NCI-H1105 treated with DMSO at 0.1 percent for 48 hours (cell line): ENCODE data around the gene SMARCA2.

Experiments used
- DNase-seq: peaks from one replicate; lab custom pipeline; 2025; lab: John Stamatoyannopoulos, UW

Gene SMARCA2

DNA sequence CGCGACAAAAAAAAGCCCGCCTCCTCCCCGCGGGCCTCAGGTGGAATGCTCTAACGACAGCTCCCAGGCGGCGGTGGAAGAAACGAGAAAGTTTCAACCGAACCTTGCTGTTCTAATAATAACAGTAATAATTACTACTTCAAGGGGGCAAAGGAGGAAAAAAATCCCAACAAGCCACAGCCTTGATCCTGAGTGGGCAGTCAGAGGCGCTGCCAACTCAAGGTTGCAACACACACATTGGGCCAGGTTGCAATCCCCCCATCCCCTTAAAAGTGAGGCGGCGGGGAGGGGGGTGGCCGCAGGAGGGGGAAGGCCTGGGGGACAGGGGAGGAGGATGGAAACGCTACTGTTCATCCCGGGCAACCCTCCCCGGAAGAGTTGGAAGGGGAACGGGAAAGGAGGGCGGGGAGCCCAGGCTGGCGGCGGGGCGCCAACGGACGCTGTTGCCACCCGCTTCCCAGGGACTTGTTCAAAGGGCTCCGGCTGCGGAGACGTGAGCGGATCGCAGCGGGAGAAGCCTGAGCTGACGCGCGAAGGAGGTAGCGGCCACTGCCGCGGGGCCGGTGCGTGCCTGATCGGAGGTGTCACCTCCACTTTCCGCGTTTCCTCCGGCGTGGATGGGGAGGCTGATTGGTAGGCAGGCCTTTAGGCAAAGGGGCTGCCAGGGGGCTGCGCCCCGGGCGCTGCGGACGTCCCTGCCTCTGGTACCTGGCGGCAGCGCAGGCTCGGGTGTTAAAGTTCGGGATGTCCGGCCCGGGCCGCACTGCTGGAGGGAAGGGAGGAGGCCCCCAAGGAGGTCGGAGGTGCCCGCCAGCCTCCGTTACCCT, 647 bp downstream of the SMARCA2 start:
- DNase-seq = peak; percentile 44

DNA sequence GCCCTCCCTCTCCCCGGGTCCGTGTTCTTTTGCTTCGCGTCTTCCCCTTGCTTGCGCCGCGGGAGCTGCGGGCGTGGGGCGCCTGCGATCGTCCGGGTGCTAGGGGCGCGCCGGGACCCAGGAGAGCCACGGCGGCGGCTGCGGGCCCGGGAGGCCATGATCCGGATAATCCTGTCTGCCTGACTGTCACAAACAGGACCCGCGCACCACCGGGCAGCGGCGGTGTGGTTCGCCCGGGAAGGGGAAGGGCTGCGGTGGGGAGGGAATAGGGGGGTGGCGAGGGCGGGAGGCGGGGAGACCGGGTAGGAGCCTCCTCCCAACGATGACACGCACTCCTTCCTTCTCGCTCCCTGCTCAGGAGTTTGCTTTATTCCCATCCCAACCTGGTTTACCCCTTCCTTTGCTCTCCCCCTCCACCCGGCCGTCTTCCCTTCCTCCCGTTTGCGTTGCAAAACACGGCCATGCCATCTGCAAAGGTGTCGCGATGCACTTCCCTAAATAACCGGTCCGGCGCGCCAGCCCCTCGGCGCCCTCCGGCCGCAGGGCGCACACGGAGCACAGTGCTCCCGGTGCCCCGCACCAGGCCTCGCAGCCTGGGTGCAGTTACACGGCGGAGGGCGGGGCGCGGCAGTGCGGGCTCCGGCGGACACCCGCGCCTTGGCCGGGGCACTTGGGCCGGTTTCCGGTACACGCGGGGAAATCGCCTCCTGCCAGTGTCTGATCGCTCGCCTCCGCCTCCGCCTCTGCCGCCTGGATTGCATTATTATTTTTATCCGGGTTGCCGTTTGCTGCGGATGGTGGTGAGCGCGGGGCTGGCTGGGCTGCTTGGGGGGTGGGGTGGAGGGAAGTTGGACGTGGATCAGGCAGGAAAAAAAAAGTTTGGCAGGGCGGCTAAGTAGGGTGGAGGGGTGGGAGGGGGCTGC, 1.5 kb downstream of the SMARCA2 start:
- DNase-seq = peak; percentile 36

DNA sequence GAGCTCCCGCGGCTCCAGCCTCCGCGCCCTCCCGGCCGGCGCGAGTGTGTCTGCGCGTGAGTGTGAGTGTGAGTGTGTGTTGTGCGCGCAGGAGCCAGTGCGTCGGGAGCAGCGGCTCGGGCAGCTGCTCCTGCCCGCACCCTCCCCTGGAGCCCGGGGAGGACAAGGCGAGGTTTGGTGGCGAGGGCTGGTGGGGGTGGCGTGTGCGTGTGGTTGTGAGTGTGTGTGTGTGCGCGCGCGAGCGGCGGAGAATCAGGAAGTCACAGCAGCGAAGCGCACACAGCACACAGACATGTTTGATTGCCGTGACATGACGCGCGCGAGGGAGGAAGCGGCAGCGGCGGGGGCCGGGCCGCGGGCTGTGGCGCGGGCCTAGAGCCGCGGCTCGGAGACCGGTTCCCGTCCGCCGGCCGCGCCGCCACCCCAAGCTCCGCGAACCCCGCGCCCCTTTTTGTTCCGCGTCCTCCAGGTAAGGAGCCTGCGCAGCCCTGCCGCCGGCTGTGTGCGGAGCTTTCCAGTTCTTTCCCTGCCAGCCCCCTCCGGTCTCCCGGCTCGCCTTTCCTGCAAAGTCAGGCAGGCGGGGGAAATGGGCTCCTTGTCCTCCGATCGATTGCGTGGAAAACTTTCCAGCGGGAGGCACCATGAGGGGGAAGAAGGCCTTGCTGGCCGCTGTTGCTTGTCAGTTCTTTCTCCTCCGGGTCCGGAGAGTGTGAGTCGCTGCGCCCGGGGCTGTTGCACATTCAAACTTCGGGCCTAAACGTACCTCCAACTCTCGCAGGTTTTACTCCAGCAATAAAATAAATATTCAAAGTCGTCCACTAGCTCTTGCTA, 2.4 kb downstream of the SMARCA2 start:
- peak; percentile 33 for DNase-seq

- DNase-seq = no peak
Observed at GRCh38 chr9:2018162-2018643, 3.1 kb downstream of the SMARCA2 start.

- no peak for DNase-seq
Observed at GRCh38 chr9:2018764-2019558, 3.8 kb downstream of the SMARCA2 start.

DNA sequence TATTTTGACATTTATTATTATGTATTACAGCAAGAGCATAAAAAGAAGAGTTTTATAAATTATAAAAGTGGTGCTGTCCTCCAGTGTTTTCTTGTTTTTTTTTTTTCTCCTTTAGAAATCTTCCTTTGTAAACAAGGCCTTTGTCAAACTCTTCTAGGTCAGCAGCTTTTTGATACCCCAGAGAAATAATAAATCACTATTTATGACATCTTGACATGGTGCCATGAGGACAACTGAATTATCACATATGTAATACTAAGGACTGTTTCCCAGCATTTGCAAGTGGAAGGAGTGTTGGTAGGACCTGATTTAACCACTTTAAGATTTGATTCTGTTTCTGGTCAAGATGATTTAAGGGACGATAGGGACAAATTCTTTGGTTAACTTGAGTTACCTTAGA, 4.6 kb downstream of the SMARCA2 start:
- no peak for DNase-seq

DNA sequence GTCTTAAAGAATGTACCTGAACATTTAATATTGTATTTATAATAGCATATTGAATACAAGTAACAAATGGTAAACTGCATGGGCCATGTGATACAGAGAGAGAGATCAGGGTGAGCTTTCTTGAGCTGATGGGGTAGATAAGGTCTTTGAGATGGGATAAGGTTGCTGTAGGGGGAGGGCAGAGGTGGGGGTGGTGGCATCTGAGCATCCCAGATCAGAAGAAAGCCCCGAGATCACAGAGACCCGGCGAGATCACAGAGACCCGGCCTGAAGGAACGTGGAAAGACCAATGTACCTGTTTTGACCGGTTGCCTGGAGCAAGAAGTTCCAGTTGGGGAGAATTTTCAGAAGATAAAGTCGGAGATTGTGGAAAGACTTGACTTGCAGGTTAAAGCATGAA, 6.6 kb downstream of the SMARCA2 start:
- no peak for DNase-seq

GRCh38 chr9:2022560-2022959, 7.4 kb downstream of the SMARCA2 start:
- DNase-seq = no peak

- no peak for DNase-seq
Observed at GRCh38 chr9:2023042-2023441, 7.9 kb downstream of the SMARCA2 start.

DNA sequence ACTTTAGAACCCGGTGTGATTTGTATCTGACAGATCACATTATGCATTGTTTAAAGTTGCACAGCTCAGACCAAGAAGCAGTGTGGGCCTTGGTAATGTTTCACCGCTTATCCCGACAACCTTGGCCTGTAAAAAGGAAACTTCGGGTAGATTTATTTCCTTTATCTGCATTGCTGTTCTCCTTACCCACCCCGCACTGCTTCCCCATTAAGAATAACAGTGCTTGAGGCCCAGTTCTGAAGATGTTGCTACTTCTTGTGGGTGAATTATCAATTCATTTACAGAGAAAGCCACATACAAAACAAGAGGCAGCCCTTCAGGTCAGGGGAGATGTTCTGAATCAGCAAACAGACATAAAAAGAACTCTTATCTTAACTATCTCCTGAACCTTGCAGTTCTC, 8.4 kb downstream of the SMARCA2 start:
- DNase-seq = no peak

GRCh38 chr9:2024888-2025782, 10.0 kb downstream of the SMARCA2 start:
- no peak for DNase-seq

DNA sequence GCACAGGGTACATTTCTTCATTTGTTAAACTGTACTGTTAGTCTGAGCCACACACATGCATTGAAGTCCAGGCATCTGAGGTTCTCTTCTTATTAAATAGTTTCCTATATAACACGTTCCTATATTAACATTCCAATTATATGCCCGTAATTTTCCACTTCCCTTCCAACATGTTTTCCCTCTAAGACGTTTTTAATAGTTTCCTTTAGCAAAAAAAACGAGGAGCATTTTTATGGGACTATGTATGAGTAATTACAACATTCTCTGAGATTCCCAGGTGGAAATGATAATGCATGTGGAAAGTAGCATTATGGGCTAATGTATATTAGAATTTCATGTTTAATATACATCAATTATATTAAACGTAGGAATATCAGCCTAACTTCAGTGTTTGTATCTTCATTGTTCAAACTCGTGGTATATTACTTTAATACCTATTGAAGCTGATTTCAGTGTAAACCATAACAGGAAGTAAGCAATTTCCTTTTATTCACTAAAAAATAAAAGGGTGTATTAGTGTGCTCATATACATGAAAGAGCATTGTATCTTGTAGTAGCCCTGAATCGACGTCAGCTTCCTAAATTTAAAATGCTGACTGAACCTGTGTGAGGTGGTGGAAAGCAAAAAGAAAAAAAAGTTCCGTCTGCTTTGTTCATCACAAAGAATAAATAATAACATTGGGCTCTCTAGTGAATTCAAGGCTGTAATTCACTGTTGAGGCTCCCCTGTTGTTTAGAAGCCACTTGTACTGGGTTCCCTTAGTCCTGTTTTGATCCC, 11.3 kb downstream of the SMARCA2 start:
- no peak for DNase-seq

DNA sequence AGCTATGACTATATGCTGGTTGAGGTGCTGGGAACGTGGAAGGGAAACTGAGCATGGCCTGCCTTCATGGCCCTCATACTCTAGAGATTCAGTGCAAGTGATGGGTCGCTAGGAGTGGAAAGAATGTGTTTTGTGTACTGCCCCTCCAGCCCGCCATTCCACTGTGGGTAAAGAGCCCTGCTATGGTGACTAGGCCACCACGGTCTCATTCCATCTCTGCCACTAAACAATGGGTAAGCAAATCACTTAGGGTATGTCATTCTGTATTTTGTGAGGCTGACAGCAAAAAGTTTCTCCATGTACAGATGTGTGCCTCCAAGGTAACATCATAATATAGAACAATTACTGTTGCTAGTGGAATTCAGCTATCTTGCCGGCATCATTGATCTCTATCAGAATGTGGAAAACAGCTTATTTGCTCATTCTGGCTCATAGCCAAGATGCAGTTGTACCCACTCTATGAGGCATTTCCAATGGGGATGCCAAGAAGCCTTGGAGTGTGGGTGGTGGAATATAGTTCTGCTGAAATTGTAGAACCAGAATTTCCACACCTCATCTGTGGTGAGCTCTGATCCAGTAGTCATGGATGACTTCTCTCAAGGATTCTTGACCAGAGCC, 12.5 kb downstream of the SMARCA2 start:
- DNase-seq = no peak

DNA sequence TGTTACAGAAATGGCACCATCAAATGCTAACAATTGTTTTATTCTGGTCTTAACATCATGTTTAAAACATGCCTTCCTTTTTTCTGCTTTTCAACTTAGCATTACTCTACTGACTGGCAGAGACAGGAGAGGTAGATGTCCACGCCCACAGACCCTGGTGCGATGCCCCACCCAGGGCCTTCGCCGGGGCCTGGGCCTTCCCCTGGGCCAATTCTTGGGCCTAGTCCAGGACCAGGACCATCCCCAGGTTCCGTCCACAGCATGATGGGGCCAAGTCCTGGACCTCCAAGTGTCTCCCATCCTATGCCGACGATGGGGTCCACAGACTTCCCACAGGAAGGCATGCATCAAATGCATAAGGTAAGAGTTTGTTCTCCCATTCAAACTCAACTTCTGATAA, 13.7 kb downstream of the SMARCA2 start:
- DNase-seq = no peak

DNA sequence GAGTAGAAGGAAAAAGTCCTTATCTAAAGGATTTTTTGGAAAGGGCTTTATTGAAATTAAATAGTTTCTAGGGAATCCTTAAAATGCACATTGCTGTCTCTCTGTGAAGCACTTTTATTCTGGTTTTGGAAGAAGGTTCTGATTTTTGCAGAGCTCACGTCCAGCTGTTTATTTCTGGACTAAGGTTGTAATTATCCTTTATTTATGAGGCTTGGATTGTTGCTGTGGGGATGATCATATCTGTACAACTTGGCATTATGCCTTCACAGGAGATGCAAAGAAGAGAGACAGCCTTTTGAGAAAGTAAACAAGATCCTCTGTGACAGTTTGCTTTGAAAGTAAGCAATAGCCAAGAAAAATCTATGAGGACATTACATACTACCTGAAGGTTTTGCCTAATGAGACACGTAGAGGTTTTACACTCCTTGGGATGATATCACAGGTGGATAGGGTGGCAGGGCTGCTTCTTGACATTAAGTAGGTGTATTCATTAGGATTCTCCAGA, 14.6 kb downstream of the SMARCA2 start:
- DNase-seq = peak; percentile 61

- no peak for DNase-seq
Observed at GRCh38 chr9:2032234-2032633, 17.1 kb downstream of the SMARCA2 start.

DNA sequence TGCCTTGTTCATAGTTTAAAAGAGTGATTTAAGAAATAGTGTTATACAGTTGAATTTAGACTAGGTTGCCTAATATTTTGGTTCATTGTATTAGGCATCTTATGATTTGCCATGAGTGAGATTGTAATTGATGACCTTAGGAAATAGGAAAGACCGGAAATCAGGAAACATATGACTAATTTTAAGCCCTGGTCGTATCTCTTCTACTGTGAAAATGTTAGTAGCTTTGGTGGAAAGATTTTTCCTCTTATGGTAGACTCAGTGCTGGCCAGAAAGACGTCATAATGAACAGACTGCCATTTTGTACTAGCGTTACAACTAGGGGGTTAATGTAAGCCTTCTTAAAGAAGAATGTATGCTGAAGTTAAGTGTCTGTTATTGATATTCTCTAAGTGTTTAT, 21.7 kb downstream of the SMARCA2 start:
- DNase-seq = no peak

DNA sequence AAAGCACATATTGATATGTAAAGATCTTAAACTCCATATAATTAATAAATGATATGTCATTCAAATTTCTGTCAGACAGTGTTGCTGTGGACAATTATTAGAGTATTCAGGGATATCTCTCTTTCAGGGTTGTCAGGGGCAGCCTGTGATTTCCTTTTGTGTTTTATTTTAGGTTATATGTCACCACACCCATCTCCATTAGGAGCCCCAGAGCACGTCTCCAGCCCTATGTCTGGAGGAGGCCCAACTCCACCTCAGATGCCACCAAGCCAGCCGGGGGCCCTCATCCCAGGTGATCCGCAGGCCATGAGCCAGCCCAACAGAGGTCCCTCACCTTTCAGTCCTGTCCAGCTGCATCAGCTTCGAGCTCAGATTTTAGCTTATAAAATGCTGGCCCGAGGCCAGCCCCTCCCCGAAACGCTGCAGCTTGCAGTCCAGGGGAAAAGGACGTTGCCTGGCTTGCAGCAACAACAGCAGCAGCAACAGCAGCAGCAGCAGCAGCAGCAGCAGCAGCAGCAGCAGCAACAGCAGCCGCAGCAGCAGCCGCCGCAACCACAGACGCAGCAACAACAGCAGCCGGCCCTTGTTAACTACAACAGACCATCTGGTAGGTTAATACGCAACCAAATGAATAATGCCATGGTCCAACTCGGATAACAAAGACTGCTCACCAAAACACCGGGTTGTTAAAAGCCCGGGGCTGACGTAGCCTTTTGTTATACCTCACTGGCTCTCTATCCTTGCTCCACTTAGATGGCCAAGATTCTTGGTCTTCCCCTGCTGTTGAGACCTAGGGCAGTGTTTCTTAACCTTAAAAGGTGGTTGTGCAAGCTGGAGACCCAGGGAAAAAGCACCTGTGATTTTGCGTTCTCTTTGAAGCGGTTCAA, 24.4 kb downstream of the SMARCA2 start:
- no peak for DNase-seq
